Breast epithelium (tissue), 4 donors: ENCODE results near the gene ULK1. TPM values are rescaled to one million over a fixed set of nuclear protein-coding genes. Genes with fewer than 3 reads are reported as not detected.

Experiments used
- DNase-seq, 2 donors: peaks; one replicate each; pipeline ENCODE4 v3.0.0-alpha.2; 2019; ENCODE audit warnings: low spot score in 2 of 2
- H3K27ac ChIP-seq, 2 donors: fragments of 200-600 bp; sonication (generic) in 1 of 2; one replicate each; pipeline ENCODE4 v1.5.1; 2016 to 2019; ENCODE audit warnings: mild to moderate bottlenecking in 1 of 2
- H3K27me3 ChIP-seq, 2 donors: fragments of 200-600 bp; sonication (generic) in 1 of 2; one replicate each; pipeline versions ENCODE4 v1.5.1 to v1.6.0; 2017 to 2019; ENCODE audit warnings: control low read depth in 1 of 2, mild to moderate bottlenecking in 1 of 2
- H3K36me3 ChIP-seq: fragments of 200-600 bp; one replicate; pipeline ENCODE4 v1.5.1; 2019
- H3K4me1 ChIP-seq, 2 donors: fragments of 200-600 bp; sonication (generic); one replicate each; pipeline ENCODE4 v1.5.1; 2016 to 2019; ENCODE audit warnings: control low read depth in 1 of 2
- H3K4me3 ChIP-seq, 3 donors: fragments of 200-600 bp; sonication (generic); 1 replicate in 2 of 3; 2 replicates in 1 of 3; pipeline ENCODE4 v1.5.1; 2016 to 2019; ENCODE audit warnings: mild to moderate bottlenecking in 3 of 3, moderate library complexity in 2 of 3
- H3K9me3 ChIP-seq, 2 donors: fragments of 200-600 bp; sonication (generic) in 1 of 2; one replicate each; pipeline ENCODE4 v1.5.1; 2016 to 2019; ENCODE audit warnings: control low read depth in 1 of 2
- POLR2A ChIP-seq: fragments of 450-650 bp; IDR thresholded peaks from one replicate; pipeline ENCODE4 v1.6.1; 2016; ENCODE audit warnings: antibody characterized with exemption, mild to moderate bottlenecking, moderate library complexity
- POLR2AphosphoS5 ChIP-seq, 3 donors: sonication (generic); formaldehyde crosslinking; IDR thresholded peaks; one replicate each; pipeline ENCODE4 v1.6.1; 2017; ENCODE audit warnings: antibody characterized with exemption in 3 of 3
- intact Hi-C: fragments of 100-400 bp; cut with DNase I; formaldehyde crosslinking; loops from one replicate; pipeline ENCODE4 v1.15.1; 2023; ENCODE audit warnings: low total_unique reads
- total RNA-seq, 3 donors: library from RNA; depleted of rRNA; stranded (reverse); fragments of >200 nt; gene quantifications; one replicate each; pipeline ENCODE4 v1.1.0, GENCODE V29; 2016
- TF ChIP-seq, protein P1 (sequence below), 3 donors: fragments of 450-650 bp; IDR thresholded peaks; one replicate each; pipeline ENCODE4 v1.5.1; 2016 to 2017; ENCODE audit warnings: antibody characterized with exemption in 3 of 3, mild to moderate bottlenecking in 3 of 3, moderate library complexity in 3 of 3

The ULK1 gene
- total RNA-seq, 3 donors from 2014 or later = 14.8 to 18.6 (median 17.0) TPM

- no peaks in the 10 kb centered on the region for H3K4me1 ChIP-seq
- TF ChIP-seq POLR2AphosphoS5 (IDR thresholded peaks at IDR 0.05) (no peak), POLR2A (no peak)
- TF ChIP-seq, protein P1, sequence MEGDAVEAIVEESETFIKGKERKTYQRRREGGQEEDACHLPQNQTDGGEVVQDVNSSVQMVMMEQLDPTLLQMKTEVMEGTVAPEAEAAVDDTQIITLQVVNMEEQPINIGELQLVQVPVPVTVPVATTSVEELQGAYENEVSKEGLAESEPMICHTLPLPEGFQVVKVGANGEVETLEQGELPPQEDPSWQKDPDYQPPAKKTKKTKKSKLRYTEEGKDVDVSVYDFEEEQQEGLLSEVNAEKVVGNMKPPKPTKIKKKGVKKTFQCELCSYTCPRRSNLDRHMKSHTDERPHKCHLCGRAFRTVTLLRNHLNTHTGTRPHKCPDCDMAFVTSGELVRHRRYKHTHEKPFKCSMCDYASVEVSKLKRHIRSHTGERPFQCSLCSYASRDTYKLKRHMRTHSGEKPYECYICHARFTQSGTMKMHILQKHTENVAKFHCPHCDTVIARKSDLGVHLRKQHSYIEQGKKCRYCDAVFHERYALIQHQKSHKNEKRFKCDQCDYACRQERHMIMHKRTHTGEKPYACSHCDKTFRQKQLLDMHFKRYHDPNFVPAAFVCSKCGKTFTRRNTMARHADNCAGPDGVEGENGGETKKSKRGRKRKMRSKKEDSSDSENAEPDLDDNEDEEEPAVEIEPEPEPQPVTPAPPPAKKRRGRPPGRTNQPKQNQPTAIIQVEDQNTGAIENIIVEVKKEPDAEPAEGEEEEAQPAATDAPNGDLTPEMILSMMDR (IDR thresholded peaks at IDR 0.05) = no peak
- H3K9me3 ChIP-seq = no peaks in the 10 kb centered on the region
- H3K4me3 ChIP-seq = no peak overlapping the region
- H3K27me3 ChIP-seq = peaks cover 0 to 19% of the 10 kb centered on the region in 2 donors
- DNase-seq = no peak
- H3K27ac ChIP-seq = no peak overlapping the region
- H3K36me3 ChIP-seq = no peaks in the 10 kb centered on the region
- intact Hi-C loops = loop anchor here (10.0 kb wide), 1 partner anchor 151 kb away; no protein-coding TSS in a partner anchor
Observed at GRCh38 chr12:131853832-131854797, 40.3 kb upstream of the ULK1 start.

DNA sequence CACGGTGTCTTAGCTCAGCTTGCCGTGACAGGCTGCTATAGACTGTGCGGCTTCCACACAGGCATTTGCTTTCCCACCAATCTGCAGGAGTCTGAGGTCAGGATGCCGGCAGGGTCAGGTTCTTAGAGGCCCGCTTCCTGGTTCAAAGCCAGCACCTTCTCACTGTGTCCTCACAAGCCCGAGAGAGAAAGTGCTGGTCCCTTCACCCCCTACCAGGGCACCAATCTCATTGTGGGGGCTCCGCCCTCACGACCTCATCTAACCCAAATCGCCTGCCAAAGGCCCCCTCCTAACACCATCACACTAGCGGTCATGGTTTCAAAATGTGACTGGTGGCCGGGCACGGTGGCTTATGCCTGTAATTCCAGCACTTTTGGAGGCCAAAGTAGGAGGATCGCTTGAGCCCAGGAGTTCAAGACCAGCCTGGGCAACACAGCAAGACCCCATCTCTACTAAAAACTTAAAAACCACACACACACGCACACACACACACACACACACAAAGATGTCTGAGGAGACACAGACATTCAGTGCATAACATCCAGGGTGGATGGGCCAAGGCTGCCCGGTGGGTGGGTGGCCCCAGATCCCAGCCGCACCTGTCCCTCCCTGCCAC, 39.5 kb upstream of the ULK1 start:
- no peak overlapping the region for H3K27ac ChIP-seq
- no peaks in the 10 kb centered on the region for H3K36me3 ChIP-seq
- no peak overlapping the region for H3K4me3 ChIP-seq
- no peak for TF ChIP-seq POLR2AphosphoS5 (IDR thresholded peaks at IDR 0.05)
- TF ChIP-seq, protein P1 (IDR thresholded peaks at IDR 0.05) = no peak
- no peak for TF ChIP-seq POLR2A
- DNase-seq = no peak
- H3K4me1 ChIP-seq = no peaks in the 10 kb centered on the region
- intact Hi-C loops = loop anchor here (10.0 kb wide), 1 partner anchor 150 kb away; no protein-coding TSS in a partner anchor
- H3K27me3 ChIP-seq = peaks cover 0 to 19% of the 10 kb centered on the region in 2 donors
- H3K9me3 ChIP-seq = no peaks in the 10 kb centered on the region

DNA sequence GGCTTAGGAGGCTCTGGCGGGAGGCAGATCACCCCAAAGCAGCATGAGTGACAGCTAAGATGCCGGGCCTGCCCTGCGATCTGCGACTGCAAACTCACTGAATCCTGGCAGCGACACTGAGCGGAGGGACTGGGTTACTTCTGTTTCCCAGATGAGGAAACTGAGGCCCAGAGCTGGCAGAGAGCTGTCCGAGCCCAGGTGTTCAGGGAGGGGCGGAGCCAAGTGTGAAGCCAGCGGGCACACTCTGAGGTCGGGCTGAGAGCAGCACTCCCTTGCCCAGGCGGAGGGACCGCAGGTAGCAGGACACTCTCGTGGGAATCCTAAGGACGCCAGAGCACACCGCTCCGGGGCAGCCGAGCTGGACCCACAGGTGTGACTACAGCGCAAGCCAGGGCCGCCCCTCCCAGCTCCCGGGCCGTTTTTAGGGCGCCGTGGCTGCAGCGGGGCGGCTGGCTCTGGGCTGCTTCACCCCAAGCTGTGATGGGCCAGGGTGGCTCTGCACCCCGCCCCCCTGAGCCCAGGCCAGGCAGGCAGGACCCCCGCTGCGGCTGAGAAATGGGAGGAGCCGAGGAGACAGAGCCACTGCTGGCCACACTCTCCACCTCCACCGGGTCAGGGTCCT, 38.8 kb upstream of the ULK1 start:
- intact Hi-C loops = loop anchor here (10.0 kb wide), 1 partner anchor 149 kb away; no protein-coding TSS in a partner anchor

DNA sequence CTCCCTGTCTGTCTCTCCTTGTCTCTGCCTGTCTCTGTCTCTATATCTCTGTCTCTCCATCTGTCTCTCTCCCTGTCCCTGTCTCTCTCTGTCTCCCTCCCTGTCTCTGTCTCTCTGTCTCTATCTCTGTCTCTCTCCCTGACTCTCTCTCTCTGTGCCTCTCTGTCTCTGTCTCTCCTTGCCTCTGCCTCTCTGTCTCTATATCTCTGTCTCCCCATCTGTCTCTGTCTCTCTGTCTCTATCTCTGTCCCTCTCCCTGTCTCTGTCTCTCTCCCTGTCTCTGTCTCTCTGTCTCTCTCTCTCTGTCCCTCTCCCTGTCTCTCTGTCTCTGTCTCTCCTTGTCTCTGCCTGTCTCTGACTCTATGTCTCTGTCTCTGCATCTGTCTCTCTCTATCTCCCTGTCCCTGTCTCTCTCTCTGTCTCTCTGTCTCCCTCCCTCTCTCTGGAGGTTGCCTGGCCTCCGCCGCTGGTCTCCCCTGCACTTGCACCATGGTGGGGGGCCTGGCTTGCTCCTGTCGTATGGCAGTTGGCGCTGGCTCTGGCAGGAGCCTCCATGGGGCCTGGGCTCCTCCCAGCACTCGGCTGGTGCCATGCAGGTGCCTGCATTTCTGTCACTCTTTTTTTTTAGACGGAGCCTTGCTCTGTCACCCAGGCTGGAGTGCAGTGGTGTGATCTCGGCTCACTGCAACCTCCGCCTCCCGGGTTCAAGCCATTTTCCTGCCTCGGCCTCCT, 37.9 kb upstream of the ULK1 start:
- intact Hi-C loops = loop anchor here (10.0 kb wide), 1 partner anchor 148 kb away; no protein-coding TSS in a partner anchor

More for the DNA sequence above, 38.8 kb upstream of the ULK1 start:
- Histone ChIP-seq H3K27ac (no peak overlapping the region), H3K9me3 (no peaks in the 10 kb centered on the region), H3K36me3 (no peaks in the 10 kb centered on the region), H3K4me3 (no peak overlapping the region), H3K4me1 (no peaks in the 10 kb centered on the region), H3K27me3 (peaks cover 0 to 19% of the 10 kb centered on the region in 2 donors)
- TF ChIP-seq POLR2AphosphoS5 (IDR thresholded peaks at IDR 0.05) (no peak), POLR2A (no peak)
- TF ChIP-seq, protein P1 (IDR thresholded peaks at IDR 0.05) = no peak
- no peak for DNase-seq

More for the DNA sequence above, 37.9 kb upstream of the ULK1 start:
- no peaks in the 10 kb centered on the region for H3K36me3 ChIP-seq
- TF ChIP-seq, protein P1 (IDR thresholded peaks at IDR 0.05) = no peak
- TF ChIP-seq POLR2A (no peak), POLR2AphosphoS5 (IDR thresholded peaks at IDR 0.05) (no peak)
- no peak overlapping the region for H3K27ac ChIP-seq
- no peaks in the 10 kb centered on the region for H3K9me3 ChIP-seq
- no peaks in the 10 kb centered on the region for H3K4me1 ChIP-seq
- peaks cover 0 to 19% of the 10 kb centered on the region in 2 donors for H3K27me3 ChIP-seq
- no peak for DNase-seq
- no peak overlapping the region for H3K4me3 ChIP-seq
